Measurements from ENCODE around the gene STARD10. TPM values are rescaled to one million over a fixed set of nuclear protein-coding genes. Genes with fewer than 3 reads are reported as not detected.

STARD10 gene
- total RNA-seq, 1 donor from 2014 or later, result 27.2 TPM

GRCh38 chr11:72705442-72706365 is 88.1 kb downstream of the STARD10 start:
- no peak for ATAC-seq
- intact Hi-C loops (cut with DNase I), result no loop called here
- no peak for DNase-seq (ENCODE audit: low spot score)

GRCh38 chr11:72704783-72705265 is 89.0 kb downstream of the STARD10 start:
- ATAC-seq, result no peak
- DNase-seq (ENCODE audit: low spot score), result no peak
- intact Hi-C loops (cut with DNase I), result no loop called here

Small RNA genes lying within 50 kb of the gene (microRNA-seq; reads per million reads assigned to microRNA genes)
- not detected for gene MIR4692

Other genes with a start within 250 kb of the STARD10 start
- gene PDE2A, start 119.6 kb downstream of the STARD10 start, total RNA-seq, result 74.4 TPM
- gene ARAP1, start 41.6 kb downstream of the STARD10 start, total RNA-seq, result 129 TPM
- 79.7 TPM for gene ATG16L2, start 20.4 kb upstream of the STARD10 start, total RNA-seq